IPS-18a (cell line): ENCODE measurements around the gene ABCF2.

Source experiments
- H3K27ac ChIP-seq: one replicate; pipeline ENCODE4 v1.5.1; 2013; ENCODE audit warnings: low read length
- H3K27me3 ChIP-seq: one replicate; pipeline ENCODE4 v1.6.1; 2013; ENCODE audit warnings: mild to moderate bottlenecking, low read length; ENCODE audit not compliant: control insufficient read depth, insufficient read depth
- H3K36me3 ChIP-seq: one replicate; pipeline ENCODE4 v1.6.1; 2013; ENCODE audit warnings: low read depth, low read length; ENCODE audit not compliant: control insufficient read depth
- H3K4me1 ChIP-seq: one replicate; pipeline ENCODE4 v1.6.1; 2013; ENCODE audit warnings: low read depth, low read length; ENCODE audit not compliant: control insufficient read depth
- H3K4me3 ChIP-seq: one replicate; pipeline ENCODE4 v1.5.1; 2013; ENCODE audit warnings: low read length
- H3K9ac ChIP-seq: one replicate; pipeline ENCODE4 v1.6.1; 2013; ENCODE audit warnings: mild to moderate bottlenecking, low read length, moderate library complexity
- H3K9me3 ChIP-seq: one replicate; pipeline ENCODE4 v1.6.1; 2013; ENCODE audit warnings: low read depth, low read length; ENCODE audit not compliant: control insufficient read depth

The ABCF2 gene

GRCh38 chr7:151226875-151227782 lies at the start of gene ABCF2:
Gene ABCF2 (minus strand): TSS chr7:151227205. CDS start chr7:151226458, 747 bp downstream.
- Histone ChIP-seq H3K9me3 (no peaks in the 10 kb centered on the region), H3K27ac (peak within 1 kb of the TSS; percentile 62), H3K4me3 (peak within 1 kb of the TSS; percentile 78), H3K36me3 (peaks cover 27% of the 10 kb centered on the region), H3K4me1 (peaks cover 9% of the 10 kb centered on the region), H3K9ac (peak within 1 kb of the TSS; percentile 76), H3K27me3 (no peaks in the 10 kb centered on the region)

- Histone ChIP-seq H3K4me1 (peaks cover 3% of the 10 kb centered on the region), H3K27me3 (peaks cover 27% of the 10 kb centered on the region), H3K4me3 (no peak overlapping the region), H3K9ac (no peak overlapping the region), H3K36me3 (no peaks in the 10 kb centered on the region), H3K9me3 (no peaks in the 10 kb centered on the region), H3K27ac (no peak overlapping the region)
These were observed 49.0 kb upstream of the ABCF2 start for GRCh38 chr7:151275813-151276577.

- H3K36me3 ChIP-seq: no peaks in the 10 kb centered on the region
- no peaks in the 10 kb centered on the region for H3K9me3 ChIP-seq
- no peak overlapping the region for H3K9ac ChIP-seq
- H3K27me3 ChIP-seq: peaks cover 27% of the 10 kb centered on the region
- no peak overlapping the region for H3K4me3 ChIP-seq
- peaks cover 3% of the 10 kb centered on the region for H3K4me1 ChIP-seq
- no peak overlapping the region for H3K27ac ChIP-seq
These were observed 48.2 kb upstream of the ABCF2 start for GRCh38 chr7:151274936-151275812.

- no peak overlapping the region for H3K27ac ChIP-seq
- H3K36me3 ChIP-seq: no peaks in the 10 kb centered on the region
- no peaks in the 10 kb centered on the region for H3K9me3 ChIP-seq
- peaks cover 24% of the 10 kb centered on the region for H3K27me3 ChIP-seq
- no peak overlapping the region for H3K4me3 ChIP-seq
- no peak overlapping the region for H3K9ac ChIP-seq
- peaks cover 3% of the 10 kb centered on the region for H3K4me1 ChIP-seq
These were observed 47.4 kb upstream of the ABCF2 start for GRCh38 chr7:151274396-151274795.

- peaks cover 22% of the 10 kb centered on the region for H3K27me3 ChIP-seq
- H3K4me3 ChIP-seq: no peak overlapping the region
- no peak overlapping the region for H3K9ac ChIP-seq
- H3K36me3 ChIP-seq: no peaks in the 10 kb centered on the region
- no peaks in the 10 kb centered on the region for H3K9me3 ChIP-seq
- H3K4me1 ChIP-seq: peaks cover 3% of the 10 kb centered on the region
- H3K27ac ChIP-seq: no peak overlapping the region
These were observed 46.8 kb upstream of the ABCF2 start for GRCh38 chr7:151273651-151274390.

- H3K36me3 ChIP-seq: no peaks in the 10 kb centered on the region
- H3K27ac ChIP-seq: no peak overlapping the region
- no peak overlapping the region for H3K4me3 ChIP-seq
These were observed 45.9 kb upstream of the ABCF2 start for GRCh38 chr7:151272877-151273276.

GRCh38 chr7:151272405-151272804 lies 45.4 kb upstream of the ABCF2 start:
- Histone ChIP-seq H3K36me3 (no peaks in the 10 kb centered on the region), H3K9me3 (no peaks in the 10 kb centered on the region), H3K4me3 (no peak overlapping the region), H3K27ac (no peak overlapping the region), H3K9ac (no peak overlapping the region), H3K4me1 (peaks cover 3% of the 10 kb centered on the region), H3K27me3 (peaks cover 17% of the 10 kb centered on the region)

More at GRCh38 chr7:151272877-151273276, 45.9 kb upstream of the ABCF2 start:
- no peak overlapping the region for H3K9ac ChIP-seq
- peaks cover 22% of the 10 kb centered on the region for H3K27me3 ChIP-seq
- peaks cover 3% of the 10 kb centered on the region for H3K4me1 ChIP-seq
- no peaks in the 10 kb centered on the region for H3K9me3 ChIP-seq

GRCh38 chr7:151271699-151272355 lies 44.8 kb upstream of the ABCF2 start:
- Histone ChIP-seq H3K36me3 (no peaks in the 10 kb centered on the region), H3K27me3 (peaks cover 13% of the 10 kb centered on the region), H3K27ac (no peak overlapping the region), H3K9ac (no peak overlapping the region), H3K4me3 (no peak overlapping the region), H3K4me1 (no peaks in the 10 kb centered on the region), H3K9me3 (no peaks in the 10 kb centered on the region)

GRCh38 chr7:151269511-151269910 lies 42.5 kb upstream of the ABCF2 start:
- Histone ChIP-seq H3K4me1 (no peaks in the 10 kb centered on the region), H3K4me3 (no peak overlapping the region), H3K36me3 (no peaks in the 10 kb centered on the region), H3K27me3 (no peaks in the 10 kb centered on the region), H3K9ac (no peak overlapping the region), H3K9me3 (no peaks in the 10 kb centered on the region), H3K27ac (no peak overlapping the region)

GRCh38 chr7:151265351-151265931 lies 38.4 kb upstream of the ABCF2 start:
- H3K4me1 ChIP-seq: no peaks in the 10 kb centered on the region

More at GRCh38 chr7:151265351-151265931, 38.4 kb upstream of the ABCF2 start:
- Histone ChIP-seq H3K9me3 (no peaks in the 10 kb centered on the region), H3K9ac (no peak overlapping the region), H3K27ac (no peak overlapping the region), H3K4me3 (no peak overlapping the region), H3K27me3 (no peaks in the 10 kb centered on the region), H3K36me3 (no peaks in the 10 kb centered on the region)
